Heart left ventricle (tissue), 16 donors: ENCODE measurements around the gene OSM. TPM values are rescaled to one million over a fixed set of nuclear protein-coding genes. Genes with fewer than 3 reads are reported as not detected.

ENCODE experiments used
- ATAC-seq, 4 donors: fragments of 200-7000 bp; cut with Tn5 transposase; one replicate each; pipeline ENCODE4 v1.9.1; 2020 to 2022; ENCODE audit warnings: moderate library complexity in 4 of 4, mild to moderate bottlenecking in 3 of 4, moderate number of reproducible peaks in 1 of 4
- DNase-seq, 5 donors: peaks; one replicate each; pipeline ENCODE4 v3.0.0-alpha.2; 2020
- H3K27ac ChIP-seq, 12 donors: fragments of 200-600 bp; sonication (generic) in 4 of 12; one replicate each; pipeline versions ENCODE4 v1.5.0 to v1.8.0; 2016 to 2022; ENCODE audit warnings: mild to moderate bottlenecking in 2 of 12
- H3K27me3 ChIP-seq, 9 donors: fragments of 200-600 bp; sonication (generic) in 2 of 9; one replicate each; pipeline versions ENCODE4 v1.5.1 to v1.8.0; 2016 to 2022; ENCODE audit warnings: mild to moderate bottlenecking in 3 of 9
- H3K36me3 ChIP-seq, 9 donors: fragments of 200-600 bp; sonication (generic) in 2 of 9; one replicate each; pipeline versions ENCODE4 v1.5.0 to v1.8.0; 2018 to 2022; ENCODE audit warnings: mild to moderate bottlenecking in 2 of 9
- H3K4me1 ChIP-seq, 12 donors: fragments of 200-600 bp; sonication (generic) in 4 of 12; one replicate each; pipeline versions ENCODE4 v1.5.0 to v1.8.0; 2016 to 2022; ENCODE audit warnings: mild to moderate bottlenecking in 3 of 12
- H3K4me3 ChIP-seq, 12 donors: fragments of 200-600 bp; sonication (generic) in 4 of 12; one replicate each; pipeline versions ENCODE4 v1.5.0 to v1.8.0; 2017 to 2022; ENCODE audit warnings: mild to moderate bottlenecking in 9 of 12, moderate library complexity in 4 of 12
- H3K9me3 ChIP-seq, 12 donors: fragments of 200-600 bp; sonication (generic) in 4 of 12; one replicate each; pipeline versions ENCODE4 v1.5.0 to v1.8.0; 2016 to 2022; ENCODE audit warnings: mild to moderate bottlenecking in 1 of 12
- POLR2A ChIP-seq, 2 donors: fragments of 450-650 bp; IDR thresholded peaks; one replicate each; pipeline ENCODE4 v1.6.1; 2017; ENCODE audit warnings: antibody characterized with exemption in 2 of 2, mild to moderate bottlenecking in 2 of 2, moderate library complexity in 2 of 2
- WGBS, 4 donors: extraction: QIAGEN DNeasy Blood & Tissue Kit in 2 of 4; methylation state at CpG; one replicate each; pipeline versions ENCODE4 v1.1.5 to v1.1.7; 2013 to 2018; 5-methylcytosine and 5-hydroxymethylcytosine counted together
- intact Hi-C, 10 donors: fragments of 100-400 bp; cut with DNase I; formaldehyde crosslinking; loops; one replicate each; pipeline versions ENCODE4 v1.11.1 to v1.14.2; 2022
- polyA plus RNA-seq, 2 donors: library from polyadenylated mRNA; stranded (reverse); fragments of 200-250 nt; gene quantifications; one replicate each; pipeline ENCODE4 v1.2.3, GENCODE V29; 2013
- total RNA-seq, 9 donors: library from RNA; depleted of rRNA in 2 of 9; stranded (reverse); fragments of >200 nt in 2 of 9; fragmentation: NEBNext Ultra II Directional in 3 of 9; extraction: Animal tissue kit (Norgen Biotek cat#: 25700) in 3 of 9; gene quantifications; one replicate each; pipeline versions ENCODE4 v1.1.0 to v1.2.4, GENCODE V29; 2016 to 2023
- TF ChIP-seq, protein P1 (sequence below), 12 donors: fragments of 200-600 bp; sonication (generic) in 4 of 12; IDR thresholded peaks; one replicate each; pipeline versions ENCODE4 v1.5.0 to v1.8.0; 2018 to 2022; ENCODE audit warnings: antibody characterized with exemption in 12 of 12, mild to moderate bottlenecking in 5 of 12
- donor health status: ischemic (EF 13 %, LVEDD 7.1; RV severe dilation, severe dysfunction).
- donor health status: healthy with polysubstance abuse.
- donor health status: DM: no; HTN: yes; CAD: no.
- donor health status: DM: no; HTN: no; CAD: no.
- donor health status: ischemic (EF 25% LVEDD 6.9; RV normal size, moderate dysfunction).
- donor health status: ischemic (EF 25% LVEDD 5.7; RV mildly dilated, moderate dysfunction).
- donor health status: healthy.
- donor health status: DM: yes; HTN: yes; CAD: no.
- donor health status: ischemic (EF 35%, LVEDD 5.7; RV mildly dilated, moderate dysfunction).
- donor health status: nonischemic (EF 11% LVEDD 7.7; RV severe dilation, severe dysfunction).
- donor health status: DM: yes; HTN: yes; CAD: no.
- donor health status: PGD.
- donor health status: ischemic (EF 29% LVEDD 5.4; RV normal size, mild dysfunction).
- donor health status: nonischemic (EF 23%, LVEDD 6.1; RV moderate dilation, normal function).

OSM gene
- total and polyA plus RNA-seq, 11 donors = 0.17 to 5.0 (median 0.27) TPM; not detected in 2

DNA sequence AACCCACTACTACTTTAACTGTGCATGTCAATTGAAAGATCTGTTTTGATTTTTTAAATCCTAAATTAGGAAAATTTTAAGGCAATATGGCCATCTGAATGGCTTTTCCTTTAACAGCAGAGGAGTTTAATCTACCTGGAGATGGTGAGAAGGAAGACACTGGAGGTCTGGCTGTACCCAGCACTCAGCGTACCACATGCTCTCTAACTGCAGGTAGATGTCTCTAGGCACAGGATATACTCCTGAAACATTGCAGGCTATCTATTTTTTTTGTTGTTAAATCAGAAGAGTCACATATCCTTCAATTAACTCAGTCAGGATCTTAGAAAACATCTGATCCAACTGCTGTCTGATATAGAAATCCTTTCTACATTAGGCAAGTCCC, 40.0 kb upstream of the OSM start:
- no peak overlapping the region for H3K4me3 ChIP-seq
- H3K36me3 ChIP-seq = peaks cover 0 to 19% (median 2%) of the 10 kb centered on the region in 9 donors
- H3K4me1 ChIP-seq = peaks cover 32 to 100% (median 91%) of the 10 kb centered on the region in 12 donors
- TF ChIP-seq, protein P1, sequence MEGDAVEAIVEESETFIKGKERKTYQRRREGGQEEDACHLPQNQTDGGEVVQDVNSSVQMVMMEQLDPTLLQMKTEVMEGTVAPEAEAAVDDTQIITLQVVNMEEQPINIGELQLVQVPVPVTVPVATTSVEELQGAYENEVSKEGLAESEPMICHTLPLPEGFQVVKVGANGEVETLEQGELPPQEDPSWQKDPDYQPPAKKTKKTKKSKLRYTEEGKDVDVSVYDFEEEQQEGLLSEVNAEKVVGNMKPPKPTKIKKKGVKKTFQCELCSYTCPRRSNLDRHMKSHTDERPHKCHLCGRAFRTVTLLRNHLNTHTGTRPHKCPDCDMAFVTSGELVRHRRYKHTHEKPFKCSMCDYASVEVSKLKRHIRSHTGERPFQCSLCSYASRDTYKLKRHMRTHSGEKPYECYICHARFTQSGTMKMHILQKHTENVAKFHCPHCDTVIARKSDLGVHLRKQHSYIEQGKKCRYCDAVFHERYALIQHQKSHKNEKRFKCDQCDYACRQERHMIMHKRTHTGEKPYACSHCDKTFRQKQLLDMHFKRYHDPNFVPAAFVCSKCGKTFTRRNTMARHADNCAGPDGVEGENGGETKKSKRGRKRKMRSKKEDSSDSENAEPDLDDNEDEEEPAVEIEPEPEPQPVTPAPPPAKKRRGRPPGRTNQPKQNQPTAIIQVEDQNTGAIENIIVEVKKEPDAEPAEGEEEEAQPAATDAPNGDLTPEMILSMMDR (IDR thresholded peaks at IDR 0.05) = no peak
- TF ChIP-seq POLR2A (IDR thresholded peaks at IDR 0.05) = no peak
- H3K9me3 ChIP-seq = no peaks in the 10 kb centered on the region
- WGBS, 4 donors = 87 to 100% (median 94%) methylated on average over 1 of the region's 1 CpG
- no peaks in the 10 kb centered on the region for H3K27me3 ChIP-seq
- DNase-seq (no peak), ATAC-seq (no peak)
- peak overlapping the region in 11 of 12 donors; percentile 56 to 95 (median 82) for H3K27ac ChIP-seq
- intact Hi-C loops = no loop called here

DNA sequence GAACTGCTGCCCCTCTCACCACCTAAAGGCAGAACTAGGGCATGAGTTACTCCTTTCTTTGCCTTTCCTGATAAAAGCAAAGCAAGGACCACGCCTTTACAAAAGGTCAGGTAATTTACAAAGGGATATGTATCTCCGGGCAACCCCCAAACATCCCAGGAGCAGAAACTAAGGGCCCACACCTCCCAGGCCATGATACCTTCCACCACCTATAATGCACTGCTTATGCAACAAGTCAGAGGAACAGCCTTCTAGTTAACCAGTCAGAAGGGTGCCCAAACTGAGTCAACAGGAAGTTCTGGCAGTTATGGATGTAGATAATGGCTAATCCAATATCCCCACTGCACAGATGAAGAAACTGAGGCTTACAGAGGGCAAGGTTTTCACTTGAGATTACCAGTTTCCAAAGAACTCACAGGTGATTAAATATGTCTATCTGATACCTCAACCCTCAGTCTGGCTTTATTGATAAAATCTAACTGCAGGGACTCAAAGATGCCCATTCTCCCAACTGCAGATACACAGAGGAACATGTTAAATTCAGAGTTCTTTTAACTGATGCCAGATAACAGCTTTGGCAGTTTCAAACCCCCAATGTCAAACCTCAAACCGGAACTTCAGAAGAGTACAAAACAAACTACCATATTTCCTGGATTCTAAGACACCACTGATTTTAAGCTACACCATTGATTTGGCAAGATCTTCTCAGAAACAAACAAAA, 39.4 kb upstream of the OSM start:
- Histone ChIP-seq H3K9me3 (no peaks in the 10 kb centered on the region), H3K27ac (peak overlapping the region; percentile 62 to 95 (median 81)), H3K36me3 (peaks cover 0 to 24% (median 3%) of the 10 kb centered on the region in 9 donors), H3K4me1 (peaks cover 31 to 100% (median 91%) of the 10 kb centered on the region in 12 donors), H3K4me3 (peak overlapping the region in 2 of 12 donors; percentile 9 to 41), H3K27me3 (no peaks in the 10 kb centered on the region)
- TF ChIP-seq, protein P1 (IDR thresholded peaks at IDR 0.05) = no peak
- no peak for TF ChIP-seq POLR2A (IDR thresholded peaks at IDR 0.05)
- intact Hi-C loops = loop anchor here in 1 of 10 donors (1.0 kb wide), 1 partner anchor 15 kb away; no protein-coding TSS in a partner anchor
- DNase-seq (no peak), ATAC-seq (no peak)
- 55 to 67% (median 59%) methylated on average over 3 of the region's 3 CpGs for WGBS, 4 donors

DNA sequence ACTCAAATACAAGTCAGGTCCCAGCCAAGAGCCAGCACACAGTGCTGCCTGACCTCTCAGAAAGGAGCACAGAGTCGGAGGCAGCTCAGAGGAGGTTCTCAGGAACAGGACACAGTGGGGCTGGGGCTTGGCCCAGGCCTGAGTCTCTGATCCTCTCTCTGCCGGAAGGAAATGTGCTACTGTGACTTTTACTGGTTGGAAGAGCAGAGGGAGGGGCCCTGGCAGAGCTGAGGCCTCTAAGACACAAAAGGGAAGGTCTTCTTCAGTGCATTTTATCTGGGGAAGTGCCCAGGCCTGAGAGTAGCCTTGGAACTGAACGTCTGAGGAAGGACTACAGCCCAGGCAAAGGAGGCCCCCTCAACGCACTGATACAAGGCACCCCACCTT, 38.9 kb upstream of the OSM start:
- 27 to 39% (median 32%) methylated on average over 4 of the region's 4 CpGs for WGBS, 4 donors

More for the DNA sequence above, 38.9 kb upstream of the OSM start:
- H3K9me3 ChIP-seq = no peaks in the 10 kb centered on the region
- peak overlapping the region; percentile 62 to 95 (median 81) for H3K27ac ChIP-seq
- intact Hi-C loops = loop anchor here in 1 of 10 donors (1.0 kb wide), 1 partner anchor 14 kb away; no protein-coding TSS in a partner anchor
- TF ChIP-seq POLR2A (IDR thresholded peaks at IDR 0.05) = peak in 1 of 2 donors; percentile 62
- TF ChIP-seq, protein P1 (IDR thresholded peaks at IDR 0.05) = no peak
- no peaks in the 10 kb centered on the region for H3K27me3 ChIP-seq
- peak overlapping the region in 2 of 12 donors; percentile 15 to 41 for H3K4me3 ChIP-seq
- peak; percentile 73 to 91 (median 81) for ATAC-seq
- peaks cover 0 to 30% (median 5%) of the 10 kb centered on the region in 9 donors for H3K36me3 ChIP-seq
- H3K4me1 ChIP-seq = peaks cover 26 to 100% (median 89%) of the 10 kb centered on the region in 12 donors
- DNase-seq = peak; percentile 72 to 86 (median 78)
